HL-60 (cell line): ENCODE measurements around the gene WAC.

Experiments
- TF ChIP-seq, protein P1 (sequence below): IDR thresholded peaks from one replicate; pipeline ENCODE4 v1.5.1; 2011; ENCODE audit warnings: low read length, control low read depth, inconsistent platforms; ENCODE audit not compliant: insufficient read depth
- TF ChIP-seq, protein P2 (sequence below): IDR thresholded peaks from 2 replicates; pipeline ENCODE4 v1.6.1; 2012; ENCODE audit warnings: low read depth; ENCODE audit not compliant: insufficient replicate concordance

DNA sequence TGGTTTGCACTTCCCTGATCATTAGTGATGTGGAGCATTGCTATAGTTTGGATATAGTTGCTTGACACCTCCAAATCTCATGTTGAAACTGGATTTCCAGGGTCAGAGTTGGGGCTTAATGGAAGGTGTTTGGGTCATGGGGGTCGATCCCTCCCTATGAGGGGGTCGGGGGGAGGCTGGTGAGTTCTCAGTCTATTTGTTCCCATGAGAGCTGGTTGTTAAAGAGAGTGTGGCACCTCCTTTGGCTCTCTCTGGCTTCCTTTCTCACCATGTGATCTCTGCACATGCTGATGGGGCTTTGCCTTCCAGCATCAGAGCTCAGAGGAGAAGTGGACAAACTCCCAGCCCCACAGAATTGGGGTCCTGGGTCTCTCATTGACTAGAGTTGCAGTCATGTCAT lies 107.6 kb downstream of the WAC start:
- TF ChIP-seq, protein P1, sequence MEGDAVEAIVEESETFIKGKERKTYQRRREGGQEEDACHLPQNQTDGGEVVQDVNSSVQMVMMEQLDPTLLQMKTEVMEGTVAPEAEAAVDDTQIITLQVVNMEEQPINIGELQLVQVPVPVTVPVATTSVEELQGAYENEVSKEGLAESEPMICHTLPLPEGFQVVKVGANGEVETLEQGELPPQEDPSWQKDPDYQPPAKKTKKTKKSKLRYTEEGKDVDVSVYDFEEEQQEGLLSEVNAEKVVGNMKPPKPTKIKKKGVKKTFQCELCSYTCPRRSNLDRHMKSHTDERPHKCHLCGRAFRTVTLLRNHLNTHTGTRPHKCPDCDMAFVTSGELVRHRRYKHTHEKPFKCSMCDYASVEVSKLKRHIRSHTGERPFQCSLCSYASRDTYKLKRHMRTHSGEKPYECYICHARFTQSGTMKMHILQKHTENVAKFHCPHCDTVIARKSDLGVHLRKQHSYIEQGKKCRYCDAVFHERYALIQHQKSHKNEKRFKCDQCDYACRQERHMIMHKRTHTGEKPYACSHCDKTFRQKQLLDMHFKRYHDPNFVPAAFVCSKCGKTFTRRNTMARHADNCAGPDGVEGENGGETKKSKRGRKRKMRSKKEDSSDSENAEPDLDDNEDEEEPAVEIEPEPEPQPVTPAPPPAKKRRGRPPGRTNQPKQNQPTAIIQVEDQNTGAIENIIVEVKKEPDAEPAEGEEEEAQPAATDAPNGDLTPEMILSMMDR: no peak
- TF ChIP-seq, protein P2, sequence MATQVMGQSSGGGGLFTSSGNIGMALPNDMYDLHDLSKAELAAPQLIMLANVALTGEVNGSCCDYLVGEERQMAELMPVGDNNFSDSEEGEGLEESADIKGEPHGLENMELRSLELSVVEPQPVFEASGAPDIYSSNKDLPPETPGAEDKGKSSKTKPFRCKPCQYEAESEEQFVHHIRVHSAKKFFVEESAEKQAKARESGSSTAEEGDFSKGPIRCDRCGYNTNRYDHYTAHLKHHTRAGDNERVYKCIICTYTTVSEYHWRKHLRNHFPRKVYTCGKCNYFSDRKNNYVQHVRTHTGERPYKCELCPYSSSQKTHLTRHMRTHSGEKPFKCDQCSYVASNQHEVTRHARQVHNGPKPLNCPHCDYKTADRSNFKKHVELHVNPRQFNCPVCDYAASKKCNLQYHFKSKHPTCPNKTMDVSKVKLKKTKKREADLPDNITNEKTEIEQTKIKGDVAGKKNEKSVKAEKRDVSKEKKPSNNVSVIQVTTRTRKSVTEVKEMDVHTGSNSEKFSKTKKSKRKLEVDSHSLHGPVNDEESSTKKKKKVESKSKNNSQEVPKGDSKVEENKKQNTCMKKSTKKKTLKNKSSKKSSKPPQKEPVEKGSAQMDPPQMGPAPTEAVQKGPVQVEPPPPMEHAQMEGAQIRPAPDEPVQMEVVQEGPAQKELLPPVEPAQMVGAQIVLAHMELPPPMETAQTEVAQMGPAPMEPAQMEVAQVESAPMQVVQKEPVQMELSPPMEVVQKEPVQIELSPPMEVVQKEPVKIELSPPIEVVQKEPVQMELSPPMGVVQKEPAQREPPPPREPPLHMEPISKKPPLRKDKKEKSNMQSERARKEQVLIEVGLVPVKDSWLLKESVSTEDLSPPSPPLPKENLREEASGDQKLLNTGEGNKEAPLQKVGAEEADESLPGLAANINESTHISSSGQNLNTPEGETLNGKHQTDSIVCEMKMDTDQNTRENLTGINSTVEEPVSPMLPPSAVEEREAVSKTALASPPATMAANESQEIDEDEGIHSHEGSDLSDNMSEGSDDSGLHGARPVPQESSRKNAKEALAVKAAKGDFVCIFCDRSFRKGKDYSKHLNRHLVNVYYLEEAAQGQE: no peak
